K562 (cell line): ENCODE results near the gene MCL1. TPM values are rescaled to one million over a fixed set of nuclear protein-coding genes. Genes with fewer than 3 reads are reported as not detected.

Source experiments
- ARHGAP35 ChIP-seq: fragments of 450-650 bp; IDR thresholded peaks from 2 replicates; pipeline ENCODE4 v1.6.1; 2018; ENCODE audit not compliant: partially characterized antibody
- CEBPB ChIP-seq: fragments of 450-650 bp; IDR thresholded peaks from 2 replicates; pipeline ENCODE4 v1.6.1; 2016; ENCODE audit warnings: missing genetic modification characterization, missing compliant biosample characterization
- POLR2AphosphoS2 ChIP-seq: IDR thresholded peaks from 2 replicates; pipeline ENCODE4 v1.6.1; 2012; ENCODE audit warnings: low read length, improper control_type of control experiment
- ZNF592 ChIP-seq: fragments of 450-650 bp; IDR thresholded peaks from 2 replicates; pipeline ENCODE4 v1.6.1; 2017; ENCODE audit warnings: antibody characterized with exemption, mild to moderate bottlenecking
- polyA plus RNA-seq, 8 experiments: library from polyadenylated mRNA; depleted of rRNA in 4 of 8; stranded (reverse) in 5 of 8; unstranded in 3 of 8; fragments of >200 nt; fragmentation: Nextera tagmentation in 2 of 8; fragmentation: Illumina TruSeq in 1 of 8; extraction: Ambion mirVana in 2 of 8; extraction: Trizol in 1 of 8; gene quantifications; 2 replicates each; pipeline versions ENCODE4 v1.2.1 to v1.2.3, GENCODE V29; 2011 to 2014; ENCODE audit warnings: inconsistent platforms in 1 of 8, missing spikeins in 1 of 8
- total RNA-seq, 7 experiments: library from RNA; depleted of rRNA in 6 of 7; stranded (reverse); fragments of >200 nt in 6 of 7; fragmentation: Illumina TruSeq in 2 of 7; extraction: Trizol in 2 of 7; gene quantifications; 2 replicates each; pipeline versions ENCODE4 v1.2.1 to v1.2.3, GENCODE V29; 2011 to 2021; ENCODE audit warnings: low replicate concordance in 1 of 7
- TF ChIP-seq, protein P1 (sequence below): sonication (generic); formaldehyde crosslinking; IDR thresholded peaks from 2 replicates; pipeline ENCODE4 v1.8.0; 2022; ENCODE audit warnings: missing genetic modification reagents, mild to moderate bottlenecking, borderline replicate concordance

MCL1 gene
- total and polyA plus RNA-seq, 9 of the 15 experiments (the other 6 are each of a cell fraction or from before 2014, with no cell fraction given): 27.1 to 224 (median 138) TPM

DNA sequence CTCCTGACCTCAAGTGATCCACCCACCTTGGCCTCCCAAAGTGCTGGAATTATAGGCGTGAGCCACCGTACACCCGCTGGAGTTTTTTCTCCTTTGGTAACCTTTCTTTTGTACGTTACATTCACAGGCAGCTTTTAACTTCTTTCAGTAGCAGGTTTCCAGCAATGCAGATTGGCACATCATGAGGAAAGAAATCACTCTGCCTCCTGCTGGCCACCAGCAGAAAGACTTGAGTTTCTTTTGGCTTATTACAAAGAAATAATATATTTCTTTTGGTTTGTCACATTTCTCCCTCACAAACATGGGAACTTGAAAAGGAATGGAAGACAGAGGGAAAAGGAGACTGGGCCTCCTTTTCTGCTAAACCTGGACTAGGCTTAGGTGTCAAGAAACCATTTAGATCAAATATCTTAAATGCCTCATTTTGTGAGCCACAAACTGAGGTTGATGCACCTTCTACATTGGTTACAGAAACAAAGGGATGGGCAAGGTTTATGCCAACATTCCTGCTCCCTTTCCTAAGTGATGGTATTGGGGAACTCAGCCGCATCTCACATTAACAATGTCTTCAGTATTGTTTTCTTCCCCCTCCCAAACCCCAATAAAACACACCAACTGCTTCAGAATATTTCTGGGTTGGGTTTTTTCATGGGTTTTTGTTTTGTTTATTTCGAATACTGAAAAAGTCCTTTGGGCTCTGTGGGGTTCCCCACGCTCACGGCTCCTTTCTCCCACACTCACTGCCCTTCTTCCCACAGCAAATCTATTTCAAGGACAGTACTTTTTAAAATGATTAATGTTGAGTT is 42.3 kb upstream of the MCL1 start (continued):
- 0 out of 2 replicates have a peak, but pooled peaks have one; percentile 33 for TF ChIP-seq ZNF592
- 0 out of 2 replicates have a peak, but pooled peaks have one; percentile 4 for TF ChIP-seq POLR2AphosphoS2
- no peak for TF ChIP-seq ARHGAP35
- TF ChIP-seq, protein P1, sequence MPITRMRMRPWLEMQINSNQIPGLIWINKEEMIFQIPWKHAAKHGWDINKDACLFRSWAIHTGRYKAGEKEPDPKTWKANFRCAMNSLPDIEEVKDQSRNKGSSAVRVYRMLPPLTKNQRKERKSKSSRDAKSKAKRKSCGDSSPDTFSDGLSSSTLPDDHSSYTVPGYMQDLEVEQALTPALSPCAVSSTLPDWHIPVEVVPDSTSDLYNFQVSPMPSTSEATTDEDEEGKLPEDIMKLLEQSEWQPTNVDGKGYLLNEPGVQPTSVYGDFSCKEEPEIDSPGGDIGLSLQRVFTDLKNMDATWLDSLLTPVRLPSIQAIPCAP (CRISPR knock-in tag): no peak
- TF ChIP-seq CEBPB: peak; percentile 47
